Gastroesophageal sphincter (tissue), 4 donors: ENCODE measurements around the gene ZDHHC11B. TPM values are rescaled to one million over a fixed set of nuclear protein-coding genes. Genes with fewer than 3 reads are reported as not detected.
A peak's percentile ranks its signal among the peaks of the same experiment; 100 is the strongest.
"Not testable (repeated sequence)": the region's sequence is repeated elsewhere in the genome, so short reads cannot be mapped to it uniquely, and the experiment has no call there.

ENCODE experiments used
- ATAC-seq: fragments of 150-250 bp; one replicate; pipeline ENCODE4 v1.9.1; 2016; ENCODE audit warnings: mild to moderate bottlenecking, moderate library complexity
- H3K27ac ChIP-seq, 4 donors: fragments of 200-600 bp; sonication (generic) in 3 of 4; 1 replicate in 3 of 4; 2 replicates in 1 of 4; pipeline ENCODE4 v1.5.1; 2016 to 2019
- H3K27me3 ChIP-seq: fragments of 200-600 bp; sonication (generic); one replicate; pipeline ENCODE4 v1.5.1; 2019
- H3K36me3 ChIP-seq, 2 donors: fragments of 200-600 bp; sonication (generic); one replicate each; pipeline ENCODE4 v1.5.1; 2019; ENCODE audit warnings: control low read depth in 1 of 2
- H3K4me1 ChIP-seq, 3 donors: fragments of 200-600 bp; sonication (generic); 1 replicate in 2 of 3; 2 replicates in 1 of 3; pipeline ENCODE4 v1.5.1; 2016 to 2019; ENCODE audit warnings: control low read depth in 2 of 3
- H3K4me3 ChIP-seq, 2 donors: fragments of 200-600 bp; sonication (generic); one replicate each; pipeline ENCODE4 v1.5.1; 2019; ENCODE audit warnings: mild to moderate bottlenecking in 1 of 2, moderate library complexity in 1 of 2
- H3K9me3 ChIP-seq, 3 donors: fragments of 200-600 bp; sonication (generic); one replicate each; pipeline ENCODE4 v1.5.1; 2017 to 2019; ENCODE audit warnings: control low read depth in 2 of 3
- EP300 ChIP-seq: sonication (generic); formaldehyde crosslinking; IDR thresholded peaks from one replicate; pipeline ENCODE4 v1.6.1; 2017; ENCODE audit warnings: antibody characterized with exemption, mild to moderate bottlenecking
- POLR2A ChIP-seq, 2 donors: fragments of 450-650 bp; IDR thresholded peaks; one replicate each; pipeline ENCODE4 v1.6.1; 2017; ENCODE audit warnings: antibody characterized with exemption in 2 of 2, mild to moderate bottlenecking in 2 of 2, moderate library complexity in 1 of 2
- POLR2AphosphoS5 ChIP-seq: sonication (generic); formaldehyde crosslinking; IDR thresholded peaks from one replicate; pipeline ENCODE4 v1.6.1; 2017; ENCODE audit warnings: antibody characterized with exemption
- WGBS, 2 donors: methylation state at CpG; one replicate each; pipeline ENCODE4 v1.1.5; 2018; ENCODE audit warnings: low coverage in 1 of 2; 5-methylcytosine and 5-hydroxymethylcytosine counted together
- total RNA-seq, 4 donors: library from RNA; depleted of rRNA; stranded (reverse); fragments of >200 nt; gene quantifications; one replicate each; pipeline ENCODE4 v1.1.0, GENCODE V29; 2016
- TF ChIP-seq, protein P1 (sequence below), 4 experiments: fragments of 200-600 bp in 2 of 4; fragments of 450-650 bp in 2 of 4; sonication (generic) in 1 of 4; IDR thresholded peaks; one replicate each; pipeline ENCODE4 v1.5.1; 2017 to 2019; ENCODE audit warnings: antibody characterized with exemption in 4 of 4, mild to moderate bottlenecking in 2 of 4, moderate library complexity in 2 of 4

The ZDHHC11B gene
- total RNA-seq, 4 donors from 2014 or later, result 3.1 to 14.3 (median 6.9) TPM

DNA sequence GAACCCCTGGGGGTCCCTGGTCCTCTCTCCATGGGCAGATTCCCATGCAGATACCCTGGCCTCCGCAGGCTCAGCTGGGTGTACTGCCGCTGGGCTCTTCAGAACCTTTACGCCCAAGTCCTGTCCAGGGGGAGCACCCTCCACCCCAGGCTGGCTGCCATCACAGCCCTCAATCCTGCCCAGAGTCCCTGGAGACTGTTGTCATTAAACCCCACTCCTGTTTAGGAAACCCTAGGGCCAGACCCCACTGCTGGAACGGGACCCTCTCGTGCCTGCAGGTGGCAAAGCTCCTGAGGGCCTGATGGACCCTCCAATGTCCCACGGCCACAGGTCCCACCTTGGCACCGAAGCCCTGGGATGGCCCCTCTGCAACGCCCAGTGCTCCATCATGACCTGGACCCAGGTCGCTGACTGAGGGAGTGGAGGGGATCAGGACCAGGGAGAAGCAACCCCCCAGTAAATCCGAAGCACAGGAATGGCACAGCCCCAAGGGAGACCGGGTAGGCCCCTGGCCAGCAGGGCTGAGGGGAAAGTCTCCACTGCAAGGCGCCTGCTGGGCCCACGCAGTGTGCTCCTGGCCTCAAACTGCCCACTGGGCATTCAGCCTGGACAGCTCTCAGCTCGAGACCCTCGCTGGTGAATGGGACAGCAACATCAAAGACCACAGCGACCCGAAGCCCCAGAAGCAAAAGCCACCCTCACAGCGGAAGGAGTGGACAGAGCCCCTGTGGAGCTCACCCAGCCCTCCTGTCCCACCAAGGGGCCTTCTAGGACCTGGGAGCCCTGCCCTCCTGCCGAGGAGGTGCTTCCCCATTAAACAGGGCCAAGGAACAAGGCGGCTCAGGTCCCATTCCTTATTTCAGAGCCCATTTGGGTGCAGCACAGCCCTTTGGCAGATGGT, 8.3 kb downstream of the ZDHHC11B start:
- Histone ChIP-seq H3K4me1 (peaks cover 0 to 20% (median 0%) of the 10 kb centered on the region in 3 donors), H3K9me3 (no peaks in the 10 kb centered on the region), H3K36me3 (no peaks in the 10 kb centered on the region), H3K27me3 (no peaks in the 10 kb centered on the region), H3K27ac (no peak overlapping the region), H3K4me3 (no peak overlapping the region)
- TF ChIP-seq POLR2A (IDR thresholded peaks at IDR 0.05), result no peak
- no peak for TF ChIP-seq POLR2AphosphoS5
- TF ChIP-seq, protein P1, sequence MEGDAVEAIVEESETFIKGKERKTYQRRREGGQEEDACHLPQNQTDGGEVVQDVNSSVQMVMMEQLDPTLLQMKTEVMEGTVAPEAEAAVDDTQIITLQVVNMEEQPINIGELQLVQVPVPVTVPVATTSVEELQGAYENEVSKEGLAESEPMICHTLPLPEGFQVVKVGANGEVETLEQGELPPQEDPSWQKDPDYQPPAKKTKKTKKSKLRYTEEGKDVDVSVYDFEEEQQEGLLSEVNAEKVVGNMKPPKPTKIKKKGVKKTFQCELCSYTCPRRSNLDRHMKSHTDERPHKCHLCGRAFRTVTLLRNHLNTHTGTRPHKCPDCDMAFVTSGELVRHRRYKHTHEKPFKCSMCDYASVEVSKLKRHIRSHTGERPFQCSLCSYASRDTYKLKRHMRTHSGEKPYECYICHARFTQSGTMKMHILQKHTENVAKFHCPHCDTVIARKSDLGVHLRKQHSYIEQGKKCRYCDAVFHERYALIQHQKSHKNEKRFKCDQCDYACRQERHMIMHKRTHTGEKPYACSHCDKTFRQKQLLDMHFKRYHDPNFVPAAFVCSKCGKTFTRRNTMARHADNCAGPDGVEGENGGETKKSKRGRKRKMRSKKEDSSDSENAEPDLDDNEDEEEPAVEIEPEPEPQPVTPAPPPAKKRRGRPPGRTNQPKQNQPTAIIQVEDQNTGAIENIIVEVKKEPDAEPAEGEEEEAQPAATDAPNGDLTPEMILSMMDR (IDR thresholded peaks at IDR 0.05), result no peak
- ATAC-seq, result no peak
- WGBS, 2 donors, result 77 to 100% methylated on average over 2 to 3 of the region's 20 CpGs

DNA sequence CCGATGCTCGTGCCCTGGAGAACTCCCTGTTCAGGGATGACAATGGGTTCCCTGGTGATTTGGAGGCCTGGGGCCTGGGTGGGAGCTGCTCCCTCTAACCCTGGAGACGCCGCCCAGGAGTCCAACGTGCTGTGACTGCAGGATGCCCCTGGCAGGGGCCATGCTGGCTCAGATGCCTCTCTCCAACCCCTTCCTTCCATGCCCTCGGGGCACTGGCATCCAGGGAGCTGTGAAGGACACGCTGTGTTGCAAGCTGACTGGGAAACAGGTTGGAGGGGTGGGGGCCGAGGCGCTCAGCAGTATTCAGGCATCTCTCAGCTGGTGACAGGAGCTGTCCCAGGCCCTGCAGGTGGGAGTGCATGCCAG, 9.0 kb downstream of the ZDHHC11B start:
- H3K4me1 ChIP-seq, result peaks cover 0 to 20% (median 0%) of the 10 kb centered on the region in 3 donors
- H3K27ac ChIP-seq, H3K9me3 ChIP-seq, ATAC-seq, H3K4me3 ChIP-seq, H3K36me3 ChIP-seq, H3K27me3 ChIP-seq: not testable (repeated sequence)
- WGBS, 2 donors, result no CpG with 5 or more reads among the region's 9 CpGs

DNA sequence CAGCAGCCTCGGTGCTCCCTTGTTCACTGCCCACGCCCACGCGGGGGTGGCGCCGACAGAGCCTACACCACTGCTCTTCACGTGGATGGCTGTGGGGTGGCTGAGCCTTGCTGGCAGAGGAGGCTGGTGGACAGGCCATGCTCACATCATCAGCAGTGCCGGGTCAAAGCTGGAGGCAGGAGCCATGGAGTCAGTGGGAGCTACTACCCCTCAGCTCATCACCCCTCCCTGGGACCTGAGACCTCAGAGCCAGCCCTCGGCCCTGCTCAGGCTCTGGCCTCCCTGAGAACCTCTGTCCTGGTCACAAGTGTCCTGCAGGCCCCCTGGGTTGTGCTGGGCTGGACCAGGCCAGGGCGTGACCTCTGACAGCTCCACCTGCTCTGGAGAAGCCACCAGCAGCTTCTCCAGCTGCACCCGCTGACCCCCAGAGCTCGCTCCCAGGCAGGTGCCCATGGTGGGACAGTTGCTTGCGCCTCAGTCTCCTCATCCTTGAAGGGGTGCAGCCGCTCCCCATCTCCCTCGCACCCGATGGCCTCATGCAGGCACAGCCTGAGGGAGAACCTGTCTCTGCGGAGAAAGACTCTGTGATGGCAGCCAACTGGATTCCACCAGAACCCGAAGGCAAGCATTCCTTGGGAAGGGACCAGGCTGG, 9.5 kb downstream of the ZDHHC11B start:
- ATAC-seq, H3K9me3 ChIP-seq: not testable (repeated sequence)
- WGBS, 2 donors, result no CpG with 5 or more reads among the region's 18 CpGs

DNA sequence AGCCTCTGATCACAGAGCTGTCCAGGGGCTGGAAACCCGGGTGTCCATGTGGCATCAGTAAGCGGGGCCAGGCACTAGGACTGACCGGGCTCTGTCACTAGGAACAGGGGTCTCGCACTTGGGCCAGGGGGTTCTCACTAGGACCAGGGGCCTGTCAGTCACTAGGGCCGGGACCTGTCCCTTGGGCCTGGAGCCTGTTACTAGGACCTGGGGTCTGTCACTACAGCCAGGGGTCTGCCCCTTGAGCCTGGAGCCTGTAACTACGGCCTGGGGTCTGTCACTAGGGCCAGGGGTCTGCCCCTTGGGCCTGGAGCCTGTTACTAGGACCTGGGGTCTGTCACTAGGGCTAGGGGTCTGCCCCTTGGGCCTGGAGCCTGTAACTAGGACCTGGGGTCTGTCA, 10.2 kb downstream of the ZDHHC11B start:
- H3K4me1 ChIP-seq, result peaks cover 0 to 20% (median 0%) of the 10 kb centered on the region in 3 donors
- ATAC-seq, H3K36me3 ChIP-seq, H3K4me3 ChIP-seq, H3K27me3 ChIP-seq, H3K9me3 ChIP-seq, H3K27ac ChIP-seq: not testable (repeated sequence)
- no CpG with 5 or more reads among the region's 6 CpGs for WGBS, 2 donors

More for the DNA sequence above, 9.5 kb downstream of the ZDHHC11B start:
- not testable (repeated sequence) for H3K36me3 ChIP-seq, H3K27me3 ChIP-seq, H3K27ac ChIP-seq, H3K4me3 ChIP-seq
- H3K4me1 ChIP-seq, result peaks cover 0 to 20% (median 0%) of the 10 kb centered on the region in 3 donors

DNA sequence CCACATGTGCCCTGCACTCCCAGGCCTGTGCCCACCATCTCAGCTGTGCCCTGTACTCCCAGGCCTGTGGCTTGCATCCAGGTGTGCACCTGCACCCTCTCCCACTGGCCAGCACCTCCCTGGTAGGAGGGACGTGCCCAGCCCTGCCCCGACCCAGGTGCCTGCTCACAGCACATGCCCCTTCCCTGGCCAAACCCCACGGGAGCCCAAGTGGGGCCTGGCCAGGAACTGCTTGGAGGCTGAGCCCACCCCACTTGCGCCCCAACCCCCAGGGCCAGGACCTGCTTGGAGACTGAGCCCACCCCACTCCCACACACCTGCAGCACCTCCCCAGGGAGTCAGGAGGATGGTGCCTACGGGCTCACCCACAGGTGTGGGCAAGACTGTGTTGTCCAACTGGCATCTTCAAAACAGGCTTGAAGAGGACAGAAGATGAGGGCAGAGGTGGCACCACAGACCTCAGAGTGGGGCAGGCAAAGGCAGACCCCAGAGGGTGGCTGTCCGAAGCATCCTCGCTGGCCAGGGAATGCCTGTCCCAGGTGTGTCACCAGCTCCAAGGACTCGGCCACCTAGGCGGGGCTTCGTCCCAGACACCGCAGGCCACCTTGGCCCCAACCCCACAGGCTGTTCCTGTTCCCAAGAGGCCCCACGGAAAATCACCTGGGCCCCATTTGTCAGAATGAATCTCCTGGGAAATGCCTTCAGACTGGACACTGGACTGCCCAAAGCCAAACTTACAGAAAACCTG, 10.8 kb downstream of the ZDHHC11B start:
- Histone ChIP-seq H3K9me3 (no peaks in the 10 kb centered on the region), H3K4me3 (no peak overlapping the region), H3K36me3 (no peaks in the 10 kb centered on the region), H3K27ac (no peak overlapping the region), H3K4me1 (peaks cover 0 to 20% (median 0%) of the 10 kb centered on the region in 3 donors), H3K27me3 (no peaks in the 10 kb centered on the region)
- no CpG with 5 or more reads among the region's 12 CpGs for WGBS, 2 donors
- TF ChIP-seq, protein P1 (IDR thresholded peaks at IDR 0.05), result no peak
- TF ChIP-seq POLR2AphosphoS5, result no peak
- TF ChIP-seq EP300, result no peak
- no peak for TF ChIP-seq POLR2A (IDR thresholded peaks at IDR 0.05)
- ATAC-seq, result peak; percentile 8

DNA sequence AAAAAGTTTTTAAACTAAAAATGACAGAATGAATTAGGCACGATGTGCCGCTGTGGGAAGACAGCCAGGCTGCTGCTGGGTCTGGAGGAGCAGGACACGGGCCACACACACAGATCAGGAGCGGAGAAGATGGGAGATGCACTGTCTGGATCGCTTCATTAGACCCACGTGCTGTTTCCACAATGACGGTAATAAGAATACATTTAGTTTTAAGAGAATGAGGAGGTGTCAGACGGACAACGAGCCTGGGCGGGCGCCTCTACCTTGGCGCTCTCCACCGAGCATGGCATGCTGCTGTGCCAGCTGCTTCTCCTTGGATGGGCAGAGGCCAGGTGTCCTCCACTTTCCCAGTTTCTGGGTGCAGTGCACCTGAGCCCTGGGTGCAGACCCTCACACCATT, 11.6 kb downstream of the ZDHHC11B start:
- not testable (repeated sequence) for H3K27ac ChIP-seq, H3K27me3 ChIP-seq, H3K4me3 ChIP-seq, H3K36me3 ChIP-seq, H3K9me3 ChIP-seq, ATAC-seq
- WGBS, 2 donors, result 65 to 70% methylated on average over 13 of the region's 13 CpGs
- peaks cover 0 to 20% (median 0%) of the 10 kb centered on the region in 3 donors for H3K4me1 ChIP-seq

DNA sequence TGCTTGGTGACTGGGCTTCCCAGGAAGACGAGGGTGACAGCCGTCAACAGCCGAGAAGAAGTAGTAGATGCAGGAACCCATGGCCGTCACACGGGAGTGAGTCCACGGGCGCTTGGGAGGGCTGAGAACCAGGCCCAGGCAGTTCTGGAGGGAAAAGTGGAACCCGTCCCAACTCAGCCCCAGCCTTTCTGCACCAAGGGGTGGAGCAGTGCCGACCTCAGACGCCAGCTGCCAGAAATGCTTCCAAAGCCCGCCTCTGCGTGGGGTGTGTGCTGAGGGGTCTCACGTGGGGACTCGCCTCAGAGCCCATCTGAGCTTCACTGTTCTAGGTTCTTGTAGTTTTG, 12.0 kb downstream of the ZDHHC11B start:
- WGBS, 2 donors, result 49% methylated on average over 3 of the region's 14 CpGs; no CpG with 5 or more reads in 1 of the 2 donors
- not testable (repeated sequence) for H3K27me3 ChIP-seq, ATAC-seq, H3K27ac ChIP-seq, H3K4me3 ChIP-seq, H3K36me3 ChIP-seq, H3K9me3 ChIP-seq
- H3K4me1 ChIP-seq, result peaks cover 0 to 20% (median 0%) of the 10 kb centered on the region in 3 donors

DNA sequence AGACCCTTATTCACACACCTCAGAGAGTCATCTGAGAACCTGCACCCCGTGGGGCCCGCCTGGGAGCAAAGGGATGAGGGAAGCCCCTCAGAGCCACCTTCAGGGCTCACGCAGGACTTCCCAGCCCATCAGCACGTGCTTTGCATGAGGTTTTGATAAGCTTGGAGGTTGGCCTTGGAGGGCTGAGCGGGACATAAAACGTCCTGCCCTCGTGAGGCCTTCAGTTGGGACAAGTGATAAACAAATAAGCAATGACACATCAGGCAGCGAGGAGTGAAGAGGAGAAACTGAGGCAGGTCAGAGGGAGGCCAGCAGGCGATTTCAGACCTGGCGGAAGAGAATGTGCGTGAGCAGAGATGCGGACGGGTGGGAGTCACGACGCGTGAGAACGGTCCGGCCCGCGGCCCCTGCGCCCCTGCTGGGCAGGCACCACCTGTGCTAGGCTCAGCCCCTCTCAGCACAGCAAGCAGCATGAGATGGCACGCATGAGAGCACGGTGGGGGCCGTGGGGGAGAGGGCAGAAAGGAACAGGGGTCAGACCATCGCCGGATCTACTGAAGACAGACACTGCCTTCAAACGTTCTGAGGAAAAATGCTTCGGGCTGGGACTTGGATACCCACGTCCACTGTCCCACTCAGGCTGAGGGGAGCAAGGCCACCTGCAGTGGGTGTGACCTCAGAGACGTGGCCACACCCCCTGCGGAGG, 12.5 kb downstream of the ZDHHC11B start:
- H3K27me3 ChIP-seq, H3K27ac ChIP-seq, H3K9me3 ChIP-seq, ATAC-seq, H3K36me3 ChIP-seq, H3K4me3 ChIP-seq: not testable (repeated sequence)
- WGBS, 2 donors, result 76% methylated on average over 8 of the region's 31 CpGs; no CpG with 5 or more reads in 1 of the 2 donors
- H3K4me1 ChIP-seq, result peaks cover 0 to 20% (median 0%) of the 10 kb centered on the region in 3 donors

DNA sequence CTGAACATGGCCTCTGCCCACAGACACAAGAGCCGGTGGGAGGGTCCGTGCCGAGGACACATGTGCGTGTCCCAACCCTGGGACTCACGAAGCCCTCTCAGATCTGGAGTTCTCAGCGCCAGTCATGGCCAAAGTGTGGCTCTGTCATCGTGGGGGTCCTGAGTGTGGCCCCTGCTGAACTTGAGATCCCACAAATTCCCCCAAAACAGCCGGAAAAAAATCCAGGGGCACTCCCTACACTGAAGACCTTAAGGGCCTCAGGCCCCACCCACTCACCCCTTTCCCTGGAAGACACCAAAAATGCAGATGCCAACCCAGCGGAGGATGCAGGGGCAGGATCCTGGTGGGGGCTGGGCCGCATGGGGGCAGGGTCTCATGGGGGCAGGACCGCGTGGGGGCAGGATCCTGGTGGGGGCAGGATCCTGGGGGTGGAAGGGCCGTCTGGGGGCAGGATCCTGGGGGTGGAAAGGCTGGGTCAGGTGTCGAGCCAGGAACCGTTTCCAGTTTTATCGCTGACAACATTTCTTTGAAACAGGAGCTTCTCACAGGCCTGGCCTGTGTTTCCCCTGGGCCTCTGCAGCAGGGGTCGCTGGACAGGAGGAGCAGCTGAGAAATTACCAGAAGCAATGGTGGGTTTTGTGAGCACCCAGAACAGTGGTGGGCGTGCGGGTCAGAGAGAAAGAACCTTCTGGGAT, 13.3 kb downstream of the ZDHHC11B start:
- H3K27ac ChIP-seq, H3K9me3 ChIP-seq, H3K27me3 ChIP-seq, H3K4me3 ChIP-seq, H3K36me3 ChIP-seq, ATAC-seq: not testable (repeated sequence)
- WGBS, 2 donors, result 59% methylated on average over 5 of the region's 19 CpGs; no CpG with 5 or more reads in 1 of the 2 donors
- H3K4me1 ChIP-seq, result peaks cover 0 to 17% (median 0%) of the 10 kb centered on the region in 3 donors
